Esophagus muscularis mucosa (tissue), 3 donors: ENCODE measurements around the gene DBF4B.

Experiments
- CTCF ChIP-seq, 3 experiments: fragments of 200-600 bp in 2 of 3; fragments of 450-650 bp in 1 of 3; sonication (generic) in 2 of 3; IDR thresholded peaks; one replicate each; pipeline ENCODE4 v1.5.1; 2017 to 2019; ENCODE audit warnings: antibody characterized with exemption in 3 of 3, mild to moderate bottlenecking in 2 of 3, moderate library complexity in 1 of 3
- POLR2A ChIP-seq: fragments of 450-650 bp; IDR thresholded peaks from one replicate; pipeline ENCODE4 v1.6.1; 2017; ENCODE audit warnings: antibody characterized with exemption, moderate library complexity, mild to moderate bottlenecking, low read depth

- TF ChIP-seq CTCF (IDR thresholded peaks at IDR 0.05), result no peak
- no peak for TF ChIP-seq POLR2A
Measured at GRCh38 chr17:44763170-44763569, 54.7 kb downstream of the DBF4B start.
